SK-N-SH (cell line): ENCODE data around the gene CFAP58. TPM values are rescaled to one million over a fixed set of nuclear protein-coding genes. Genes with fewer than 3 reads are reported as not detected.

ENCODE experiments used
- CTCF ChIA-PET: fragments of 300-600, 350-600 bp; formaldehyde crosslinking; extraction: SDS; loops from one replicate; lab custom pipeline; 2021; lab: Yijun Ruan, JAX
- POLR2A ChIA-PET: fragments of 350-600 bp; sonication (Branson Sonifier 250); formaldehyde crosslinking; extraction: SDS; loops from one replicate; lab custom pipeline; 2020; ENCODE audit warnings: antibody characterized with exemption, inconsistent platforms; lab: Yijun Ruan, JAX
- DNase-seq: peaks from one replicate; pipeline ENCODE4 v3.0.0; 2012
- H2AFZ ChIP-seq: fragments of 200-600 bp; sonication (generic); 2 replicates; pipeline ENCODE4 v1.8.1; 2016; ENCODE audit warnings: antibody characterized with exemption, mild to moderate bottlenecking, low read depth
- H3F3A ChIP-seq: fragments of 200-600 bp; sonication (generic); replicated peaks from 2 replicates; pipeline ENCODE3; 2016; ENCODE audit warnings: antibody characterized with exemption, mild to moderate bottlenecking; ENCODE audit not compliant: insufficient read depth
- H3K27ac ChIP-seq, 2 experiments: fragments of 200-500 bp in 1 of 2; fragments of 200-600 bp in 1 of 2; sonication (Bioruptor generic) in 1 of 2; sonication (generic), shearing (Covaris generic) in 1 of 2; 2 replicates each; pipeline versions ENCODE4 v1.5.1 to v1.6.1; 2014 to 2016; ENCODE audit warnings: low read depth in 2 of 2, inconsistent platforms in 1 of 2, low read length in 1 of 2, mild to moderate bottlenecking in 1 of 2, mixed read lengths in 1 of 2
- H3K27me3 ChIP-seq: fragments of 200-600 bp; sonication (generic), shearing (Covaris generic); 2 replicates; pipeline ENCODE4 v1.6.1; 2016; ENCODE audit warnings: mixed run types; ENCODE audit not compliant: insufficient read depth
- H3K36me3 ChIP-seq, 2 experiments: fragments of 200-500 bp in 1 of 2; fragments of 200-600 bp in 1 of 2; sonication (Bioruptor generic) in 1 of 2; sonication (generic) in 1 of 2; replicated peaks in 1 of 2; 2 replicates each; pipeline versions ENCODE3 to v1.5.1; 2014 to 2016; ENCODE audit warnings: low read length in 1 of 2, mild to moderate bottlenecking in 1 of 2; ENCODE audit not compliant: insufficient read depth in 2 of 2, control insufficient read depth in 1 of 2
- H3K4me1 ChIP-seq, 2 experiments: fragments of 200-500 bp in 1 of 2; fragments of 200-600 bp in 1 of 2; sonication (Bioruptor generic) in 1 of 2; sonication (generic), shearing (Covaris generic) in 1 of 2; 2 replicates each; pipeline versions ENCODE4 v1.5.1 to v1.6.1; 2014 to 2016; ENCODE audit warnings: low read depth in 1 of 2, low read length in 1 of 2, mixed run types in 1 of 2; ENCODE audit not compliant: insufficient read depth in 2 of 2, control insufficient read depth in 1 of 2
- H3K4me2 ChIP-seq: fragments of 200-600 bp; sonication (generic), shearing (Covaris generic); 2 replicates; pipeline ENCODE4 v1.6.1; 2017; ENCODE audit warnings: mixed run types
- H3K4me3 ChIP-seq, 2 experiments: fragments of 200-500 bp in 1 of 2; fragments of 200-600 bp in 1 of 2; sonication (Bioruptor generic) in 1 of 2; sonication (generic), shearing (Covaris generic) in 1 of 2; 2 replicates each; pipeline versions ENCODE4 v1.5.1 to v1.8.1; 2014 to 2016; ENCODE audit warnings: low read depth in 2 of 2, inconsistent platforms in 1 of 2, low read length in 1 of 2, mild to moderate bottlenecking in 1 of 2, mixed read lengths in 1 of 2, moderate library complexity in 1 of 2
- H3K79me2 ChIP-seq: fragments of 200-600 bp; sonication (generic); 2 replicates; pipeline ENCODE4 v1.8.1; 2017; ENCODE audit warnings: mild to moderate bottlenecking; ENCODE audit not compliant: insufficient read depth
- H3K9ac ChIP-seq: fragments of 200-600 bp; sonication (generic); 2 replicates; pipeline ENCODE4 v1.6.1; 2017; ENCODE audit warnings: mixed run types
- H3K9me2 ChIP-seq: fragments of 200-600 bp; sonication (generic); 2 replicates; pipeline ENCODE4 v1.6.1; 2017; ENCODE audit warnings: mixed run types
- H3K9me3 ChIP-seq: fragments of 200-600 bp; sonication (generic); 2 replicates; pipeline ENCODE4 v1.6.1; 2017; ENCODE audit warnings: mixed run types, mild to moderate bottlenecking, moderate library complexity
- H4K20me1 ChIP-seq: fragments of 200-600 bp; sonication (generic); 2 replicates; pipeline ENCODE4 v1.6.1; 2017; ENCODE audit warnings: mild to moderate bottlenecking, mixed run types; ENCODE audit not compliant: insufficient read depth
- ELF1 ChIP-seq: IDR thresholded peaks from 2 replicates; pipeline ENCODE4 v1.4.0; 2012
- EP300 ChIP-seq, 2 experiments: IDR thresholded peaks; 2 replicates each; pipeline versions ENCODE4 v1.4.0 to v1.6.1; 2012; ENCODE audit warnings: borderline replicate concordance in 1 of 2, low read depth in 1 of 2, low read length in 1 of 2
- FOXJ3 ChIP-seq: sonication (generic); formaldehyde crosslinking; IDR thresholded peaks from 2 replicates; pipeline ENCODE4 v1.5.1; 2020; ENCODE audit warnings: mild to moderate bottlenecking, missing genetic modification reagents
- JUND ChIP-seq: IDR thresholded peaks from 2 replicates; pipeline ENCODE4 v1.4.0; 2012
- MEF2A ChIP-seq: IDR thresholded peaks from 2 replicates; pipeline ENCODE4 v1.4.0; 2012; ENCODE audit warnings: low read depth, borderline replicate concordance
- MXI1 ChIP-seq: IDR thresholded peaks from 2 replicates; pipeline ENCODE4 v1.6.1; 2012; ENCODE audit warnings: mild to moderate bottlenecking, low read depth, low read length, improper control_type of control experiment
- NRF1 ChIP-seq: IDR thresholded peaks from 2 replicates; pipeline ENCODE4 v1.6.1; 2012; ENCODE audit warnings: low read depth, mild to moderate bottlenecking, low read length
- POLR2AphosphoS5 ChIP-seq: IDR thresholded peaks from 2 replicates; pipeline ENCODE4 v1.6.1; 2012; ENCODE audit warnings: low read depth, low read length
- RCOR1 ChIP-seq: fragments of 150-350 bp; IDR thresholded peaks from 2 replicates; pipeline ENCODE4 v1.6.1; 2017; ENCODE audit warnings: antibody characterized with exemption, low read length
- SMC3 ChIP-seq: IDR thresholded peaks from 2 replicates; pipeline ENCODE4 v1.6.1; 2012; ENCODE audit warnings: low read depth, low read length, improper control_type of control experiment
- TCF12 ChIP-seq: IDR thresholded peaks from 2 replicates; pipeline ENCODE4 v1.4.0; 2012
- USF2 ChIP-seq: fragments of 150-350 bp; IDR thresholded peaks from 2 replicates; pipeline ENCODE4 v1.6.1; 2017; ENCODE audit warnings: antibody characterized with exemption, low read length, low read depth, borderline replicate concordance
- YY1 ChIP-seq: IDR thresholded peaks from 2 replicates; pipeline ENCODE4 v1.4.0; 2012; ENCODE audit warnings: low read depth, mild to moderate bottlenecking
- WGBS: methylation state at CpG from one replicate; pipeline ENCODE4 v1.1.6; 2017; ENCODE audit warnings: low lambda C conversion rate; 5-methylcytosine and 5-hydroxymethylcytosine counted together
- polyA plus RNA-seq, 3 experiments: library from polyadenylated mRNA; depleted of rRNA; stranded (reverse); fragments of >200 nt; gene quantifications; 2 replicates each; pipeline ENCODE4 v1.2.3, GENCODE V29; 2012
- TF ChIP-seq, protein P1 (sequence below): IDR thresholded peaks from 2 replicates; pipeline ENCODE4 v1.4.0; 2012; ENCODE audit warnings: low read depth, borderline replicate concordance

The CFAP58 gene
- polyA plus RNA-seq, 1 of the 3 experiments (the other 2 are of a cell fraction) = 0.38 TPM

DNA sequence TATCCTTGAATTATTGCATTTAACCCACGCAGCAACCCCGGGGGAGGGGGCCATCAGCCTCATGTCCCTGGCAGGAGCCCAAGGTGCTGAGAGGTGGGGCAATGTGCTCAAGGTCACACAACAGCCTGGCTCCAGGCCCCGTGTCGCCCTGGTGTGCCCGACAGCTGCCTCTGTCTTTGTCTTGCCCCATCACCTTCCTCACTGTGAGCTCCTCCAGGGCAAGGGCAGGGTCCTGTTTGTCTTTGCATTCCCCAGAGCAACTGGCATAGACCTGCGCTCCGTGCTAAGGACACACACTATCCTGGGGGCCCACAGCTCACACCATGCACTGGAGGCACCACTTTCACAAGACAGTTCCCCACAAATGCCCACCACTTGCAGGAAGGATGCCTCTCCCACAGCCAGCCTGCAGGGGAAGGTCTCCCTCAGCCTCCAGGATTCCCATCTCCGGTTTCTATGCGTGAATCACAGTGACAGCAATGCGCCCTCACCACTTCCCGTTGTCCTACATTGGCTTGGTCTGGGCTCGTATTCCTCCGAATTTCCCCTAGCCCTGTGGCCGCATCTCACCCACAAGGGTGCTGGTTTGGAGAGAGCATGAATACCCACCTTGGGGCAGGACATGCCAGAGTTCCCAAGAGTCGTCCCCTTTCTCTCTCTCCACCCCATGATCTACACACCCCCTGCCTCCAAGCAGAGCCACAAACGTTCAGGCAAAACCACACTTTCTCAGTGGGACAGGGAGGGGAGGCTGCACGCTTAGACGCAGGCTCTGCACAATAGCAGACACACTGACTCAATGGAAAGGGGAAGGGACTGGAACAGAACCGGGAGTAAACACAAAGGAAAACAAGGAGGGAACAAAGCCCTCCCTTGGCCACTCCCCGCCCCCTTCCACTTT lies 25.6 kb upstream of the CFAP58 start (continued):
- TF ChIP-seq RCOR1 (no peak), USF2 (no peak), SMC3 (no peak), POLR2AphosphoS5 (peak; percentile 31), MXI1 (no peak), ELF1 (no peak), MEF2A (no peak), YY1 (no peak), EP300 (IDR thresholded peaks at IDR 0.05; ENCODE audit: borderline replicate concordance in 1 of 2, low read depth in 1 of 2, low read length in 1 of 2) (peak in 1 of 2 experiments; percentile 55; a peak in 1 of 4 replicates), JUND (peak; percentile 41), NRF1 (no peak)
- TF ChIP-seq, protein P1, sequence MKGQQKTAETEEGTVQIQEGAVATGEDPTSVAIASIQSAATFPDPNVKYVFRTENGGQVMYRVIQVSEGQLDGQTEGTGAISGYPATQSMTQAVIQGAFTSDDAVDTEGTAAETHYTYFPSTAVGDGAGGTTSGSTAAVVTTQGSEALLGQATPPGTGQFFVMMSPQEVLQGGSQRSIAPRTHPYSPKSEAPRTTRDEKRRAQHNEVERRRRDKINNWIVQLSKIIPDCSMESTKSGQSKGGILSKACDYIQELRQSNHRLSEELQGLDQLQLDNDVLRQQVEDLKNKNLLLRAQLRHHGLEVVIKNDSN = no peak

GRCh38 chr10:104328646-104328895 lies 25.1 kb upstream of the CFAP58 start:
- H4K20me1 ChIP-seq = peaks cover 9% of the 10 kb centered on the region
- POLR2A ChIA-PET = no interaction called here
- peak overlapping the region; percentile 0 to 45; a peak in 3 of 4 replicates for H3K4me3 ChIP-seq

More at GRCh38 chr10:104328646-104328895, 25.1 kb upstream of the CFAP58 start:
- H3K4me2 ChIP-seq = peak overlapping the region; percentile 69
- H3K9me2 ChIP-seq = no peaks in the 10 kb centered on the region
- peaks cover 0 to 6% of the 10 kb centered on the region in 2 experiments for H3K36me3 ChIP-seq
- CTCF ChIA-PET = interaction anchor here (1.0 to 4.3 kb wide), 3 partner anchors 9 to 37 kb away, joined by 3 to 21 read pairs (median 8); no protein-coding TSS in a partner anchor
- peak overlapping the region; percentile 80 to 96 for H3K27ac ChIP-seq
- DNase-seq = no peak
- WGBS = 17% methylated on average over 1 of the region's 3 CpGs
- no peaks in the 10 kb centered on the region for H3K9me3 ChIP-seq
- H2AFZ ChIP-seq = no peak overlapping the region
- H3K9ac ChIP-seq = peak overlapping the region; percentile 83
- peaks cover 50 to 63% of the 10 kb centered on the region in 2 experiments for H3K4me1 ChIP-seq
- TF ChIP-seq FOXJ3 (CRISPR knock-in tag) (no peak), ELF1 (no peak), TCF12 (no peak)
- H3K79me2 ChIP-seq = peaks cover 87% of the 10 kb centered on the region
- peaks cover 55% of the 10 kb centered on the region for H3F3A ChIP-seq
- H3K27me3 ChIP-seq = no peaks in the 10 kb centered on the region
